NCI-H2029 treated with DMSO at 0.1 percent for 48 hours (cell line): ENCODE results near the gene SPEM2.
"Not testable (repeated sequence)": the region's sequence is repeated elsewhere in the genome, so short reads cannot be mapped to it uniquely, and the experiment has no call there.

Source experiments
- DNase-seq: peaks from one replicate; lab custom pipeline; 2025; lab: John Stamatoyannopoulos, UW

SPEM2 gene

GRCh38 chr17:7442142-7442541, 16.7 kb downstream of the SPEM2 start:
- no peak for DNase-seq

DNA sequence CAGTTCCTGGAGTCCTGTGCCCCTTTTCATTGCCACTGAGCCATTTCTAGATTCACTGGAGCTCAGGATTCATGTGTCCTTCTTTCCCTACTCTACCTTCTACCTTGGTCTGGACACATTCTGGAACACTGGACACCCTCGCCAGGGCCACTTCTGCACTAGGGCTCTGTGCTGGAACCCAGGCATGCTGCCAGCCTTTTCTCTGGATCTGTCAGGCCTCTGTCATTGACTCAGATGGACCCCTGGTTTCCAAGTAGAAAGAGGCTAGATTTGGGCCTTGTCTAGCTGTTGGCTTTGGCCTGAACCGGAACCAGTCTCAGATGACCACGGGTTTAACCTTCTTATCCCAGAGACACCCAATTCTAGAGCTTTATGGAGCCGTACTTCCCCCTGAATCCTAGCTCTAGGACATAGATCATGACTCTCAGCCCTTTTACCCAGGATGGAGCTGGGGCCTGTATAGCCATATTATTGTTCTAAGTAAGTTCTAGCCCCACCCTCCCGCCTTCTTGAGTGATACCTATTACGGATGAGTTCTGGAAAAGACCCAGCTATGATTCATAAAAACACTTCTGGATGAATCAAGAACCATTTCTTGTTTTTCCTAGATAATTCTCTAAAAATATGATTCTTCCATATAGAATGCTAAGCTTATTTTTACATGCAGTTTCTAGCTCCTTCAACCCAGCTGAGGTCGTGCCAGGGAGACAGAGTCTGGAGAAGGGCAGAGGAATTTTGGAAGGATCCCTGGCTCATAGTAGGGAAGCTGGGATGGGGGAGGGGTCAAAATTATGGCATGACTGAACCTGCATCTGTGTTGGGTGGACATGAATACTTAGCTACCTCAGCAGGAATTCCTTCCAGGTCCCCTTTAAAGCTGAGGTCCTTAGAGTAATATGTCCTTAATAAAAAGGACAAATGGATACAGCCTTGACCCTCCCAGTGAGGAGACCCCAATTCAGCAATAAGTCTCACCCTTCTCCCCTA, 18.4 kb downstream of the SPEM2 start:
- DNase-seq, result no peak

GRCh38 chr17:7444682-7445618, 19.5 kb downstream of the SPEM2 start, which contains the start of gene CHRNB1:
Gene CHRNB1, plus strand, starts transcription at chr17:7445061. Its CDS starts 67 bp downstream, at chr17:7445128.
- DNase-seq, result peak; percentile 9

DNA sequence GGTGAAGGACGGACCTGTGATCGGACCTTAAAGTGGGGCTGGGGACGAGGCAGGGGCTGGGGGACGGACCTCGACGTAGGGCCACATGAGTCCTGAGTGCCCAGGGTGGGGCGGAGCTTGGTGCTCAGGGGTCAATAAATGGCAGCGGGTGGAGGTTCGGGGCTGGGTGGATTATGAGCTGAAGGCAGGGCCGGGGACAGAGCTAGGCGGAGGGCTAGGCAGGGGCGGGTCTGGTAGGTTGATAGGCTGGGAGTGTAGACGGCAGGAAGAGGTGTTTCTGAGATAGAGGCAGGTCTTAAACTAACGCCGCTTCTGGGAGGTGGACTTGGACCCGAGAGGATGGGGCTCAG, 20.2 kb downstream of the SPEM2 start:
- DNase-seq, result no peak

GRCh38 chr17:7448461-7448860, 23.0 kb downstream of the SPEM2 start:
- DNase-seq, result no peak

DNA sequence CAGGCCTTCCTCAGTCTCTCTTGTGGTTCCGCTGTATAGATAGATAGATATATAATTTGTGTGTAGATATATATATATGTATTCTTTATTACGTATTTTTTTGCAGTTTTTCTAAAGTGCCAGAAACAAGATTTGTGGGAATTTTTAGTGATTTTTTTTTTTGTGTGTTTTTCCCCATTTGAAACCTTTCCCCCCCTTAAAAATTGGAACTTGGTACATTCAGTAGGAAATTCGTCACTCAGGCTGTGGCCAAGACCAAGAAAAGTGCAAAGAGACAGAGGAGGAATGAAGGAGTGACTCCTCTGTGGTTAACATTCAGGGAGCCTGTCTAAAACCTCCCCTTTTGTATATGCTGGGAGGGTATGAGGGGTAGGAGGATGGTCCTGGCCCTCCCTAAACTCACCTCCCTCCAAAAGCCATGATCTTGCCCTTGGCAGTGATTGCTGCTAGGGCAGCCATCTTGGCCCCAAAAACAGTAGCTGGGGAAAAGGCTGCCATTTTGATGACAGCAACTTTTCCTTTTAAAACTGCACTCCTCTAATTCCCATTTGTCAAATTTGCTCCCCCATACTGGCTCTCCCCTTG, 34.6 kb downstream of the SPEM2 start:
- no peak for DNase-seq

- DNase-seq, result no peak
Observed at GRCh38 chr17:7460850-7461660, 35.6 kb downstream of the SPEM2 start.

GRCh38 chr17:7462474-7463371, 37.3 kb downstream of the SPEM2 start:
- no peak for DNase-seq

DNA sequence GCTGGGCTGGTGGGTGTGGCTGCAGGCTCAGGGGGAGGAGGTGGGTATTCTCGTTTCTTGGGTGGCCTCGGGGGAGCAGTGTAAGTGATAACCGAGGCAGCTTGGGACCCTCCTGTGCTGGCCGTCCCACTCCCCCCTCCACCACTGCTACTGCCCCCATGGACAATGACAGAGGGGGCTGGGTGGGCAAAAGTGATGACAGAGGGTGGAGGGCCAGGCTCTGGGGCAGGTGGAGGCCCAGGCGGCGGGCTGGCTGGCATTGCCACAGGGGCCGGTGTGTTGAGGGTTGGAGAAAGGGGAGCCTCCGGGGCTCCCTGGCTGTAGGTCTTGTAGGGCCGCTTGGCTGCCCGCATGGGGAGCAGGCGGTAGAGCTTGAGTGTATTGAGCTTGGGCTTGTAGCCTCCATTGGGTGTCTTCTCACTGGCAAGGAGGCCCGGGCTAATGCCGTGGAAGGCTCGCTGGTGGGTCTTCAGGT, 38.0 kb downstream of the SPEM2 start:
- DNase-seq, result no peak

DNA sequence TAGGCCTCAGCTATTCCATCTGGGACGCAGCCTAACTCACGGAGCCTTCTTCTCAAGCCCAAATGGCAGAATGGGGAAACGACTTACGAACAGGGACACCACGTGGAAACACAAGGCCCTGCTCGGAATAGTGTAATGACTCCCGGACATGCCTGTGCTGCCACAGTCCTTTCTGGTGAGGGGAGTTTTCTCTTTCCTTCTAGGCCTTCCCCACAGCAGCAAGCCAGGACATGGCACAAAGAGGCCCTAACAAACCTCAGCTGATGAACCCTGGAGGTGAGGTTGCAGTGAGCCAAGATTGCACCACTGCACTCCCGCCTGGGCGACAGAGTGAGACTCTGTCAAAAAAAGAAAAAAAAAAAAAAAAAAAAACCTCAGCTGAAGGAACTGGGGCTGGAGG, 38.7 kb downstream of the SPEM2 start:
- DNase-seq, result no peak

GRCh38 chr17:7465597-7466275, 40.3 kb downstream of the SPEM2 start:
- DNase-seq, result no peak

DNA sequence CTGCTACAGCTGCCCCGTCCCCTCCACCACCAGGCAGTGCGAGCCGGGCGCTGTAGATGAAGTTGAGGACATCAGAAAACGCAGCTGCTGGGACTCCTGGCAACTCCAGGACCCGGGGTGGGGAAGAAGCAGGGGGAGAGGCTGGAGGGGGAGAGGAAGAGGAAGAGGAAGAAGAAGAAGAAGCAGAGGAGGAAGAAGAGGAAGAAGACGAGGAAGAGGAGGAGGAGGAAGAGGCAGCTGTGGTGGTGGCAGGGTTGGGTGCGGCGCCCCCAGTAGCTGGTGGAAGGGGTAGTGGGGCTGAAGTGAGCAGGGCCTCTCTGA, 40.9 kb downstream of the SPEM2 start:
- no peak for DNase-seq

DNA sequence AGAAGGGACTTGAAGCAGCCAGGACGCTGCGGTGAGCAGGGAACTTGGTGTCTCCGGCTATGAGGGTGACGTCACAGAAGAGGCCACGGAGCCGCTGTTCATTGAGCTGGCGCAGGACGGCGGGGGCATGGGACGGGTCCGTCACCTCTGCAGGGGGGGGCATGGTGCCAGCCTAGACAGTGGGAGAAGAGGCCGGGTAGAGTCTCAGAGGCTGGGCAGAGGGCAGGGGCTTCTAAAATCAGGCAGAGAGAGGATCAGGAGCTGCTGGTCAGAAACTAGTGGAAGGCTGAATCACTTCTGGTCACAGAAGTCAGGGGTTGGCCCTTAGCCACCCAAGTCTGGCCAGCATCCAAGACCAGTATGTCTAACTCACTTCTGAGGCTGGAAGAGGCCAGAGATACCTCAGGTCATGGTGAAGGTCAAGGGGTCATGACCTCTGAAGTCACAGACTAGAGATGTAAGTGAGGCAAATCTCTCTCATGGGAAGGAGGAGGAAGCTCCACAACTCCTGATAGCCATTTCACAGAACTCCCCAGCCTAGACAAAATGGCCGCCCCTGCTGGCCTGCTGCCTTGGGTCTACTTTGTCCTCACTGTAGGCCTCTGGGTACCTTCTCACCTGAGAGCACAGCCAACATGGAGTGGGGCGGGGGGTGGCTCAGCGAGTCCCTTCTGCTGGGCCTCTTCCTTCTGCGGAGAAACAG, 41.4 kb downstream of the SPEM2 start:
- DNase-seq, result no peak

DNA sequence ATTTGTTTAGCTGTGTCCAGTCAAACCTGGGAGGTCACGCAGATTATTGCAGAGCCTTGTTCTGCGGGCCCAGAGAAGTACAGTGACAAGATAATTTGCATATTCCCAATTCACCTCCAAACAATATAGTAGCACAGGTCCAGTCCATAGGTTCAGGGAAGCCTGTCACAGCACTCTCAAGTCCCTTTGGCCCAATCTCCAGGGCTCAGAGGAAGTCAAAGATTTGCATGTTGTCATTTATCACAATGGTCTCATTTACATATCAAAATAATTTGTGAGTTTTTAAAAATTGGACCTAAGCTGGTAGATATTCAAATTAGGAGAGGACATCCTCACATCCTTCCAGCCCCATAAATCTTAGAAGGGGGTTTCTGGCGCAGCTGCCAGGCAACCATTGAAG, 42.1 kb downstream of the SPEM2 start:
- no peak for DNase-seq

DNA sequence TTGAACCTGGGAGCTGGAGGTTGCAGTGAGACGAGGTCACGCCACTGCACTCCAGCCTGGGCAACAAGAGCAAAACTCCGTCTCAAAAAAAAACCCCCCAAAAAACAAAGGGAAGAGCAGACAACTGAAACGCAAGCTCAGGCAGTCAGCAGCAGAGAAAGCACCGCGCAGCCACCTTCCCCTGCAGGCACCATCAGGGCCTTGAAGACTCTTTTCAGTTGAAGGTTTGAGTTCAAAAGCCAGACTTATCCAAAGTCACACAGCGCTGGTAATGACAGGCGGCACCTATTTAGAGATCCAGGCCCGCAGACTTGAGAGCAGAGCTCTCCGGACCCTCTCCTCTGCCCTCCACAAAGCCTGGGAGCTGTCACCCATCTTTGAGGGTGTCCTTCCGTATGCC, 42.9 kb downstream of the SPEM2 start:
- DNase-seq, result no peak

DNA sequence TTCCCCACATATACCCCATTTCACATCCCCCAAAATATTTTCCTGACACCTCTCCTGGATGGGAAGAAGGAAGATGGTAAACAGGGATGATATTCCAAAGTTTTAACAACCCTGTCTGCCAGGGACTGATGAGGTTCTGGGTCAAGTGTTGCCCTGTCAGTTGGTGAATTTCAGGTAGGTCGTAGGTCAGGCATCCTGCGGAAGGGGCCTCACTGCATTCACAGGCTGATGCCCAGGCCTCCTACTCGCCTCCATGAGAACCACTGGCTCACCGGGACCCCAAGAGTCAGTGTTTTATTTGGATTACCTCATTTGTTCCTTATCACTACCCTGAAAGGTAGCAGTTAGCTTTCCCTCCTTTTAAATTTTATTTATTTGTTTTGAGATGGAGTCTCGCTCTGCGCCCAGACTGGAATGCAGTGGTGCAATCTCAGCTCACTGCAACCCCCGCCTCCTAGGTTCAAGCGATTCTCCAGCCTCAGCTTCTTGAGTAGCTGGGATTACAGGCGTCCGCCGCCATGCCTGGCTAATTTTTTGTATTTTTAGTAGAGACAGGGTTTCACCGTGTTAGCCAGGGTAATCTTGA, 43.5 kb downstream of the SPEM2 start:
- DNase-seq, result no peak

DNA sequence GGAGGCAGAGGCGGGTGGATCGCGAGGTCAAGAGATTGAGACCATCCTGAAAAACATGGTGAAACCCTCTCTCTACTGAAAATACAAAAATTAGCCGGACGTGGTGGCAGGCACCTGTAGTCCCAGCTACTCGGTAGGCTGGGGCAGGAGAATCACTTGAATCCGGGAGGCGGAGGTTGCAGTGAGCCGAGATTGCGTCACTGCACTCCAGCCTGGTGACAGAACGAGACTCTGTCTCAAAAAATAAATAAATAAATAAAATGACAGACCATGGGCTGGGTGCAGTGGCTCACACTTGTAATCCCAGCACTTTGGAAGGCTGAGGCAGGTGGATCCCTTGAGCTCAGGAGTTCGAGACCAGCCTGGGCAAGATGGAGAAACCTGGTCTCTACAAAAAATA, 44.4 kb downstream of the SPEM2 start:
- DNase-seq, result not testable (repeated sequence)

- not testable (repeated sequence) for DNase-seq
Observed at GRCh38 chr17:7470457-7470973, 45.1 kb downstream of the SPEM2 start.

GRCh38 chr17:7471729-7472128, 46.3 kb downstream of the SPEM2 start:
- DNase-seq, result no peak
